ENCODE measurements around the gene NPAS3.

GRCh38 chr14:33483110-33483509 is 544.4 kb downstream of the NPAS3 start:
- TF ChIP-seq, protein P1, sequence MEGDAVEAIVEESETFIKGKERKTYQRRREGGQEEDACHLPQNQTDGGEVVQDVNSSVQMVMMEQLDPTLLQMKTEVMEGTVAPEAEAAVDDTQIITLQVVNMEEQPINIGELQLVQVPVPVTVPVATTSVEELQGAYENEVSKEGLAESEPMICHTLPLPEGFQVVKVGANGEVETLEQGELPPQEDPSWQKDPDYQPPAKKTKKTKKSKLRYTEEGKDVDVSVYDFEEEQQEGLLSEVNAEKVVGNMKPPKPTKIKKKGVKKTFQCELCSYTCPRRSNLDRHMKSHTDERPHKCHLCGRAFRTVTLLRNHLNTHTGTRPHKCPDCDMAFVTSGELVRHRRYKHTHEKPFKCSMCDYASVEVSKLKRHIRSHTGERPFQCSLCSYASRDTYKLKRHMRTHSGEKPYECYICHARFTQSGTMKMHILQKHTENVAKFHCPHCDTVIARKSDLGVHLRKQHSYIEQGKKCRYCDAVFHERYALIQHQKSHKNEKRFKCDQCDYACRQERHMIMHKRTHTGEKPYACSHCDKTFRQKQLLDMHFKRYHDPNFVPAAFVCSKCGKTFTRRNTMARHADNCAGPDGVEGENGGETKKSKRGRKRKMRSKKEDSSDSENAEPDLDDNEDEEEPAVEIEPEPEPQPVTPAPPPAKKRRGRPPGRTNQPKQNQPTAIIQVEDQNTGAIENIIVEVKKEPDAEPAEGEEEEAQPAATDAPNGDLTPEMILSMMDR (IDR thresholded peaks at IDR 0.05 in 2 of 3, conservative IDR thresholded peaks at IDR 0.05 in 1 of 3; ENCODE audit: borderline replicate concordance in 1 of 3, insufficient read depth in 1 of 3, low read depth in 2 of 3, low read length in 2 of 3), result no peak
- TF ChIP-seq EZH2 (IDR thresholded peaks at IDR 0.05), result no peak
- TF ChIP-seq SRF (IDR thresholded peaks at IDR 0.05; ENCODE audit: low read depth), result no peak
- no peak for TF ChIP-seq POLR2A (IDR thresholded peaks at IDR 0.05; ENCODE audit: borderline replicate concordance, extremely low read depth, insufficient read depth, insufficient read length)
- TF ChIP-seq POLR2AphosphoS5 (IDR thresholded peaks at IDR 0.05; ENCODE audit: low read depth, low read length), result no peak
